ENCODE results near the gene ANKRD34B.

The ANKRD34B gene

DNA sequence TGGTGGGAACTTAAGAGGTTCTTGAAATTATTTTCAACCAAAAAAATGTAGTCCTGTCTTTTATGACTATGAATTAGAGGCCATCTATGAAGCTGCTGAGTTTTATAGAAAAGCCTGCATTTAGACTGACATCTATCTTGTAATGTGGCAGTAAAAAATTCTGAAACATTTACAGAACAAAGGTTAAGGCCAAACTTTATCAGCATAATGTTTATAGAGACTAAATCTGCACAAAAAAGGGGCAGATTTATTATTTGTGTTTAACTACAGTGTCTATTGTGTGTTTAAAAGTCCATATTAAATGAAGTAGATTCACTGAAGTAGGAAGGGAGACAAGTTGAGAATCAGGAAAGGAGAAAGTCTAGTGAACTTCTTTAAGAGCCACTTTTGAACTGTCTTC, 37.3 kb upstream of the ANKRD34B start:
- no peak for TF ChIP-seq CTCF (IDR thresholded peaks at IDR 0.05)

DNA sequence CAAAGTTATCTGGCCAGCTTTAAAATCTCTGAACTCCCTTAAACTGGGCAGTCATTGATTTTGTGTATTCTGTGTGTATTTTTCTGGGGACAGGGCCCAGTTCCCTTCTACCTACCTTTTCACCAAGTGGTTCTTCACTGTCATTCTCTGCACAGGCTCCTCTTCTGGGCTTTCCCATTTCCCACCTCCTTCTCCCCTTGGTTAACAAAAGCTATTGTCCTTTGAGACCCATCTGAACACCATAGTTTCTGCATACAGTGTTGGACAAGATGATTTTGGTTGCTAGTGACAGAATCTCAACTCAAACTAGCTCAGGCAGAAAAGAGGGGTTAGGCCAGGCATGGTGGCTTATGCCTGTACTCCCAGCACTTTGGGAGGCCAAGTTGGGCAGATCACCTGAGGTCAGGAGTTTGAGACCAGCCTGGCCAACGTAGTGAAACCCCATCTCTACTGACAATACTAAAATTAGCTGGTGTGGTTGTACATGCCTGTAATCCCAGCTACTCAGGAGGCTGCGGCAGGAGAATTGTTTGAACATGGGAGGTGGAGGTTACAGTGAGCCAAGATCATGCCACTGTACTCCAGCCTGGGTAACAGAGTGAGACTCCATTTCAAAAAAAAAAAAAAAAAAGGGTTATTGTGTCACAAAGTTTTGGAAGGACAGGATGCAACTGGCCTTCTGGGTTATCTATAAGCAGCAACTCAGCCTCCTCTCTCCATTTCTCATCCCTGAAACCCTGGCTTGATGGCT, 31.0 kb upstream of the ANKRD34B start:
- TF ChIP-seq CTCF (IDR thresholded peaks at IDR 0.05): no peak

- TF ChIP-seq CTCF (IDR thresholded peaks at IDR 0.05): no peak
Observed at GRCh38 chr5:80597500-80597899, 27.4 kb upstream of the ANKRD34B start.

- TF ChIP-seq CTCF (IDR thresholded peaks at IDR 0.05): no peak
Observed at GRCh38 chr5:80594810-80595209, 24.7 kb upstream of the ANKRD34B start.

GRCh38 chr5:80592761-80593160, 22.7 kb upstream of the ANKRD34B start:
- no peak for TF ChIP-seq CTCF (IDR thresholded peaks at IDR 0.05)

DNA sequence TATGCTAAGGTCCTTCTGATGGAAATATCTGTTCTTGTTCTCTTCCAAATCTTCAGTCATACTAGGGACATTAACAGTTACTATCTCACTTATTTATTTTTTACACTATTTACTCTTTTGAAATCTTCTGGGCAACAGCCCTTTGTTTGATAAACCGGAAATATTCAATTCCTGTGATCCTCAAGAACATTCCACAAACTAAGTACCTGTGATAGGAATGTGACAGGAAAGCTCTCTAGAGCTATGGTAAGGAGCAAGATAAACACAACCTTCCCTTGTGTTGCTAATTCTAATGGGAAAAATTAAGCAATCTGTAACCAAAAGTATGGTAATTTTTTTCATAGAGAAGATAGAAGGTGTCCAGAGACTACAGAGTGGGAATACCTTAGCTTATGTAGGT, 22.0 kb upstream of the ANKRD34B start:
- no peak for TF ChIP-seq CTCF (IDR thresholded peaks at IDR 0.05)

DNA sequence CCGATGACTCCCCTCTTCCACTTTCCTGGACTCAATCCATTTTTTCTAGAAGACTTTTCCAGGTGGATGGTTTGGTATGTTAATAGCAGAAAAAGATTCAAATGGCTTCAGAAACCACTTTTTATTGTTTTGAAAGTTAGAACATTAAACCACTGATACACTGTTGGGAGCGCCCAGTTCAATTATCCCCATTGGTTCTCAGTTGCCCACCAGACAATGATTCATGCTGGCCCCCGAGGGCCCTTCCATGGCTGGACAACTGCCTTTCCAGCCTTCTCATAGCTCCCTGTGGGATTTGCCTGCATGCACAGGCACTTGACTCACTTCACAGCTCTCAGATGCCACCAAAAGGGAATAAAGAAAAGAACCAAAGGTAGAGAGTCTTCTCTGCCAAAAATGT, 21.3 kb upstream of the ANKRD34B start:
- TF ChIP-seq CTCF (IDR thresholded peaks at IDR 0.05): no peak

DNA sequence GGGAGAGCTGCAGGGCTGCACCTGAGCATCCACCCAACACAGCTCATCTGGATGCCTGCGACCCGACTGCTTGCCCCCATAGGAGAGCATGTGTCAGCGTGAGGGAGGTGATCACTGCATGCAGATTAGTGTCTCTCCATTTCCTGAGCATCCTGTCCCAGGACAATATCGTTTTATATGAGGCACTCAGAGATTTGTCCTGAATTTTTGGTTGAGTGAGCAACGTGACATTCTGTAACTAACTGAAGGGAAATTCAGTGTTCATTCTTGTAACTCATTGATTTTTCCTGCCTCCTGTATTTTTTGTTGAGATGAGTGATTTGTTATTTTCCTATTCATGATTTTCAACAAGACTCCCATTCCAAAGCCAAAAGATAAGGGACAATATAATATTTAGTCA, 20.7 kb upstream of the ANKRD34B start:
- TF ChIP-seq CTCF (IDR thresholded peaks at IDR 0.05): no peak

Data from LNCAP (cell line).